ENCODE results near the gene GRID1. TPM values are rescaled to one million over a fixed set of nuclear protein-coding genes. Genes with fewer than 3 reads are reported as not detected.

GRID1 gene
- polyA plus RNA-seq, 1 experiment = 0.49 TPM

DNA sequence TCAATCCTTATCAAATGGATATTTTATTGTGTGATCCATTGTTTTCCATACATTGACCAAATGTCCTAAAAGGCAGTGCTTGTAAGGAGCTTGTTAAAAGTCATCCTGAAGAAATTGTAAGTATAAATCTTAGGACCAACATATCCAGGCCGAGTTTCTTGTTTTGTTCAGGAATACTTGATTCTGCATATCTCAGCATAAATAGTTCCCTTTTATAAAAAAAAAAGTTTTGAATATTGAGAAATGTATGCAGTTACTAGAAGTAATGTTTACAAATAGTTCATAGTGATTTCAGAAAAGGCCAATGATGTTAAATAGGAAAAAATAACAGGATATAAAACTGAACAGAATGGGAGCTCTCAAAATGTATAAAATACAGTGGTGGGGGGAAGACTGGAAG lies 6.6 kb downstream of the GRID1 start:
- no peak overlapping the region for H3K4me3 ChIP-seq (ENCODE audit: low read depth, low read length)
- TF ChIP-seq, protein P1, sequence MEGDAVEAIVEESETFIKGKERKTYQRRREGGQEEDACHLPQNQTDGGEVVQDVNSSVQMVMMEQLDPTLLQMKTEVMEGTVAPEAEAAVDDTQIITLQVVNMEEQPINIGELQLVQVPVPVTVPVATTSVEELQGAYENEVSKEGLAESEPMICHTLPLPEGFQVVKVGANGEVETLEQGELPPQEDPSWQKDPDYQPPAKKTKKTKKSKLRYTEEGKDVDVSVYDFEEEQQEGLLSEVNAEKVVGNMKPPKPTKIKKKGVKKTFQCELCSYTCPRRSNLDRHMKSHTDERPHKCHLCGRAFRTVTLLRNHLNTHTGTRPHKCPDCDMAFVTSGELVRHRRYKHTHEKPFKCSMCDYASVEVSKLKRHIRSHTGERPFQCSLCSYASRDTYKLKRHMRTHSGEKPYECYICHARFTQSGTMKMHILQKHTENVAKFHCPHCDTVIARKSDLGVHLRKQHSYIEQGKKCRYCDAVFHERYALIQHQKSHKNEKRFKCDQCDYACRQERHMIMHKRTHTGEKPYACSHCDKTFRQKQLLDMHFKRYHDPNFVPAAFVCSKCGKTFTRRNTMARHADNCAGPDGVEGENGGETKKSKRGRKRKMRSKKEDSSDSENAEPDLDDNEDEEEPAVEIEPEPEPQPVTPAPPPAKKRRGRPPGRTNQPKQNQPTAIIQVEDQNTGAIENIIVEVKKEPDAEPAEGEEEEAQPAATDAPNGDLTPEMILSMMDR (IDR thresholded peaks at IDR 0.05; ENCODE audit: insufficient read depth, low read depth, low read length) = no peak
- CTCF ChIA-PET = interaction anchor here (0.7 to 0.9 kb wide), 2 partner anchors 11 to 280 kb away, joined by 3 read pairs; no protein-coding TSS in a partner anchor
- peaks cover 9% of the 10 kb centered on the region for H3K27me3 ChIP-seq (ENCODE audit: control insufficient read depth, insufficient read depth, low read length)
- H3K36me3 ChIP-seq (ENCODE audit: control insufficient read depth, insufficient read depth, low read length) = no peaks in the 10 kb centered on the region
- no peak for DNase-seq (ENCODE audit: low read depth)
- POLR2A ChIA-PET = no interaction called here

DNA sequence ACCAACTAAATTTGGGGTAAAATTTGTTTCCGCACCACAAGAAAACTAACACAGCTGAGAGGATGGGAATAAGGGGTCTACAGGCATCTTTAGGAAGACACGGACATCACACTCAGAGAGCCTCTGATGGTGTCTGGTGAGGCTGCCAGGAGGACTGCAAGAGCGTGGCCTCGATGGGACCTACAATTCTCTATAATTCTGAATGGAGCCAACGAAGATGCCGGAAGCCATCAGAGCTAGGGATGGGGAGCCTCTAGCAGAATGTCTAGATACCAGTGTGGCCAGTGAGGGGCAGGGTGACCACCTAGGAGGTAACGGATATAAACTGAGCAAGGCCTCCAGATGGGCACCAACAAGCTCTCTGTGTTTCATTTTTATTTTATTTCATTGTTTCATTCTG lies 7.5 kb downstream of the GRID1 start:
- ChIA-PET POLR2A (no interaction called here), CTCF (no interaction called here)
- TF ChIP-seq, protein P1 (IDR thresholded peaks at IDR 0.05; ENCODE audit: insufficient read depth, low read depth, low read length) = no peak
- no peak overlapping the region for H3K4me3 ChIP-seq (ENCODE audit: low read depth, low read length)
- no peaks in the 10 kb centered on the region for H3K36me3 ChIP-seq (ENCODE audit: control insufficient read depth, insufficient read depth, low read length)
- no peak for DNase-seq (ENCODE audit: low read depth)
- H3K27me3 ChIP-seq (ENCODE audit: control insufficient read depth, insufficient read depth, low read length) = peaks cover 4% of the 10 kb centered on the region

DNA sequence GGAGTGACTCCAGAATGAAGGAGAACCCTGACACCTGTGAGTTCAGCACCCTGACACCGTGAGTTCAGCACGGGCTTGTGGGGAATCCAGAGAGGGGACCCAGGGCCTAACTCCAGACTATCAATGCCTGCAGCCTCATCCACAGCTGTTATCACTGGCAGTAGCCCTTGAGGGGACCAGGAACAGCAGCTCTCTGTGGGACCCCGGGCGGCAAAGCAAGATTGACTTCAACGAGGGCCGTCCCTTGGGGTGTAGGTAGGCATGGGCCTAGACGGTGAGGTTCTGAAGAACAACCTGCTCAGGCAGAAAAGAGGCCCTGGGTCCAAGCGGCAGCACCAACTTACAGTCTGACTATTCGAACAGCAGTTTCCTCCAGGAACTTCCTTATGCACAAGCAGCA lies 8.9 kb downstream of the GRID1 start:
- no peaks in the 10 kb centered on the region for H3K36me3 ChIP-seq (ENCODE audit: control insufficient read depth, insufficient read depth, low read length)
- ChIA-PET CTCF (no interaction called here), POLR2A (no interaction called here)
- TF ChIP-seq, protein P1 (IDR thresholded peaks at IDR 0.05; ENCODE audit: insufficient read depth, low read depth, low read length) = no peak
- no peak for DNase-seq (ENCODE audit: low read depth)
- no peak overlapping the region for H3K4me3 ChIP-seq (ENCODE audit: low read depth, low read length)
- peaks cover 3% of the 10 kb centered on the region; the same call in 1 of the 2 replicates for H3K27me3 ChIP-seq (ENCODE audit: control insufficient read depth, insufficient read depth, low read length)

DNA sequence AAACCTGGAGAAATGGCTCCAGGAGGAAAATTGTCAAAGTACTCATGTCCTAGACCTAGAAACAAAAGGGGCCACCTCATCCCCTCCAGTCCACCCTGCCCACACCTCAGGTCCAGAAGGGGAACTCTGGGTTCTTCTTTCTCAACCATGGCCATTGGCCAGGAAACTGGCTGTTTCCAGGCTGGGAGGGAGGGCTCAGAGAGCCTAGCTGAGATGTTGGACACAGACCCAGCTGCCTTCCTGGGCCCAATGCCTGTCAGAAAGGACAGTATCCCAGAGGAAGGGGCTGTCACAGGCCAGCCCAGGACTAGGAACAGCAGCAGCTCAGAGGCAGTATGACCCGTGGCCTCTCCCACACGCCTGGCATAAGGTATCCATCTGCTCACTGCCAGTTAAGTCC lies 9.6 kb downstream of the GRID1 start:
- TF ChIP-seq, protein P1 (IDR thresholded peaks at IDR 0.05; ENCODE audit: insufficient read depth, low read depth, low read length) = no peak

DNA sequence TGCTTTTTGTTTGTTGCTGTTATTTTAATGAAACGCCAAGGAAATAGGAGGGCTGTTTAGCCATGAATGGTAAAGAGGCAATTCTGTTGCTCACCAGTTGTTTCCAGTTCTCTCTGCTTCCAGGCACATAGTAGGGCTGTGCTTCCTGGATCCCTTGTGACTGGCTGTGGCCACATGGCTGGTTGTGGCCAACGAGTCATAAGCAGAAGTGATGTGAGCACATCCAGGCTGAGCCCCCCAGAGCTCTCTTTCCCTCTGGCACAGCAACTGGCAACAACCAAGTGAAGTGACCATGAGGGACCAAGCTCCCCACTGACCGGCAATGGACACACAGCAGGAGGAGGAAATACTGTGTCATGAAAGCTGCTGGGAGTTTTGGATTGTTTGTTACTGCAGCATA lies 10.3 kb downstream of the GRID1 start:
- no peak for DNase-seq (ENCODE audit: low read depth)
- H3K27me3 ChIP-seq (ENCODE audit: control insufficient read depth, insufficient read depth, low read length) = peaks cover 3% of the 10 kb centered on the region; the same call in 1 of the 2 replicates
- ChIA-PET POLR2A (no interaction called here), CTCF (interaction anchor here (0.6 to 1.2 kb wide), 3 partner anchors 22 to 899 kb away, joined by 3 read pairs; no protein-coding TSS in a partner anchor)
- TF ChIP-seq, protein P1 (IDR thresholded peaks at IDR 0.05; ENCODE audit: insufficient read depth, low read depth, low read length) = no peak
- H3K36me3 ChIP-seq (ENCODE audit: control insufficient read depth, insufficient read depth, low read length) = no peaks in the 10 kb centered on the region
- H3K4me3 ChIP-seq (ENCODE audit: low read depth, low read length) = no peak overlapping the region

More for the DNA sequence above, 9.6 kb downstream of the GRID1 start:
- Histone ChIP-seq H3K4me3 (ENCODE audit: low read depth, low read length) (no peak overlapping the region), H3K36me3 (ENCODE audit: control insufficient read depth, insufficient read depth, low read length) (no peaks in the 10 kb centered on the region), H3K27me3 (ENCODE audit: control insufficient read depth, insufficient read depth, low read length) (peaks cover 3% of the 10 kb centered on the region; the same call in 1 of the 2 replicates)
- DNase-seq (ENCODE audit: low read depth) = no peak
- CTCF ChIA-PET = no interaction called here
- POLR2A ChIA-PET = no interaction called here
